Stimulated activated CD4-positive, alpha-beta T cell treated with anti-CD3 and anti-CD28 coated beads, Interleukin-2, amount 100 ng/mL, for 24 hours (primary cell): ENCODE results near the gene BUD31.

Experiments used
- DNase-seq, 2 donors: peaks; one replicate each; pipeline ENCODE4 v3.0.0-alpha.2; 2020

Gene BUD31

DNA sequence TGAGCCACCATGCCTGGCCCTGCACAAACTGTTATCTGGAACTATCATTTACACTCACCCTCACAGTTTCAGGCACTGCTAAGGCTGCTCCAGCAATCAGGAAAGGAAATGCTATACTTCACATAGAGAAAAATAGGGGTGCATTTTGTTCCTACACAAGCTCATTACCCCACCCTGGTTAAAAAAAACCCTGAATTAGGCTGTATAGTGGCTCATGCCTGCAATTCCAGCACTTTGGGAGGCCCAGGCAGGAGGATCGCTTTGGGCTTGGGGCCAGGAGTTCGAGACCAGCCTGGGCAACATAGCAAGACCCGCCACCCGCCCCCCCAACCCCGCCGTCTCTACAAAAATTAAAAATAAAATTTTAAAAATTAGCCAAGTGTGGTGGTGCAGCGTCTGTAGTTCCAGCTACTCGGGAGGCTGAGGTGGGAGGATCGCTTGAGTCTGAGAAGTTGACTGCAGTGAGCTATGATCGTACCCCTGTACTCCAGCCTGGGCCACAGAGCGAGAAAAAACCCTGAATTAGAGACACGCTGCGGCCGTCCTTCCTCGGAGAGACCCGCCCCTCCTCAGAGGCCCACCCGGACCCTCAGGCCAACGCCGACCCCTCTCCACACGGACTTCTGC lies 29.3 kb downstream of the BUD31 start:
- DNase-seq = no peak

DNA sequence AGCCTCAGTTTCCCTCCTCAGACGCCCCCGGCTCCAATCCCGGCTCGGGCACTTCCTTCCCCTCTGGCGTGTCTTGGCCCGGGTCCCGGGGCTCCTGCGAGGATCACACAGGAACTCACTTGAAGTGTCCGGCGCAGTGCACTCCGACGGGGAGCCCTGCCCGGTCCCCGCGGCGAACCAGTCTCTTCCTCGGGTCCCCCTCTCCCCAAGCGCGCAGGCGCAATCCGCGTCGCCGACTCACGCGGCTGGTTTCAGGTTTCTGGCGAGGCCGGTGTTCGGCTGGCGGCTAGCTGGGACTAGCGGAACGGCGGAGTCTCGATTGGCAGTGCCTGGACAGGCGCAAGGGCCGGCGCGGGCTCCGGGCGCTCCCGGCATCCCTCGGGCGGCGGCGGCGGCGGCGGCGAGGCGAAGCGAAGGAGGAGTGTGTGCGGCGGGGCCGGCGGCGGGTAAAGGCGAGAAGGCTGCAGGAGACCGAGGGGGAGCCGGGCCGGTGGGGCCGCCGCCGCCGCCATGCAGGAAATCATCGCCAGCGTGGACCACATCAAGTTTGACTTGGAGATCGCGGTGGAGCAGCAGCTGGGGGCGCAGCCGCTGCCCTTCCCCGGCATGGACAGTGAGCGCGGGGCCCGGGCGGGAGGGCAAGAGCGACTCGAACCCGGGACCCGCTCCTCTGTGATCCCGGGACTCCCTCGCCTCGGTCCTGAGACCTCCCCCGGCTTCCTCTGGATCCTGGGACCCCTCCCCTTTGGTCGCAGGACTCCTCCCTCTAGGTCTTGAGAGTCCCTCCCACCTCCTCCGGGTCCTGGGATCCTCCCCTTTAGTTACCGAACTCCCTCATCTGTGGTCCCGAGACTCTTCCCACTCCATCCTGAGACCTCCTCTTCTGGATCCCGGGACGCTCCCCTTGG lies 30.1 kb downstream of the BUD31 start, which contains the start of the genes CPSF4 and PTCD1:
Gene CPSF4 (plus strand): TSS at position 371 of the 908 bp plus-strand sequence. CDS start 140 bp downstream, at position 511.
Gene PTCD1 (minus strand): TSS at position 226 of the 908 bp plus-strand sequence. CDS start 3,556 bp downstream, outside the sequence.
- DNase-seq = peak; percentile 93

DNA sequence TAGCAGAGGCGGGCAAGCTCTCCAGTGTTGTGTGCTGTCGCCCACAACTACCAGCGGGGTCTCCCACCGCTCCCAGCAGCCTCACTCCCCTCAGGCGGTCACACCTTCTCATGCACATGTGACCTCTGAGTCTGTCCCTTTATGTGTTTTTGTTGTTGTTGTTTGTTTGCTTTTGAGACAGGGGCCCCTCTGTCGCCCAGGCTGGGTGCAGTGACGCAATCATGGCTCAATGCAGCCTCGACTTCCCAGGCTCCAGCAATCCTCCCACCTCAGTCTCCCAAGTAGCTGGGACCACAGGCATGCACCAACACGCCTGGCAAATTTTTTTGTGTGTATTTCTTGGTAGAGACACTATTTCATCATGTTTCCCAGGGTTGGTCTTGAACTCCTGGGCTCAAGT lies 31.4 kb downstream of the BUD31 start:
- DNase-seq = no peak

DNA sequence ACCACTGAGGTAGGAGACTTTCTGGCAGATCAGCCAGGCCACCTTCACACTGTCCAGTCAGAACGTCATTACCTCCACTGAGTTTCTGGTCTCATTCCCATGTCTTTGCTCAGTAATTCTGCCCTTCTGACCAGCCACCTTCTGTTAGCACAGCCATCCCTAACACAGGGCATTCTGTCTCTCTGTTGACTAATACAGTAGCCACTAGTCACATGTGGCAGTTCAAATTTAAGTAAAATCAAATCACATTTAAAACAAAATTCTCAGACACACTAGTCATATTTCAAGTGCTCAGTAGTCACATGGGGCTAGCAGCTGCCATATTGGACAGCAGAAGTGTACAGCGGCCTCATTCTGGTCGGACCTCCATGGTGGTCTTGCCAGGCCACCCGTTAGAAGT lies 37.3 kb downstream of the BUD31 start:
- DNase-seq = no peak

DNA sequence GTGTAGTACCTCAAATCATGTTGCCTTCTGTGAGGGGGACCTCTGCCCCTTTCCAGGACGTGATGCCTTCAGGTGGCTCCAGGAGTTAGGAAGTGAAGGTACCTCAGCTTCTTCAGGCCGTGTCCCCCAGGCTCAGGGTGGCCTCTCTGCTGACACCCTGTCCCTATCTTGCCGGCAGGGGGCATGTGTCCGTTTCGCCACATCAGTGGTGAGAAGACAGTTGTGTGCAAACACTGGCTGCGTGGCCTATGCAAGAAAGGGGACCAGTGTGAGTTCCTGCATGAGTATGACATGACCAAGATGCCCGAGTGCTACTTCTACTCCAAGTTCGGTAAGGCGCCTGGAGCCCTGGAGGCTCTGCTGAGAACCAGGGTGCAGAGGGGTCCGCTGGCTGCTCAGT lies 39.2 kb downstream of the BUD31 start:
- DNase-seq = no peak

DNA sequence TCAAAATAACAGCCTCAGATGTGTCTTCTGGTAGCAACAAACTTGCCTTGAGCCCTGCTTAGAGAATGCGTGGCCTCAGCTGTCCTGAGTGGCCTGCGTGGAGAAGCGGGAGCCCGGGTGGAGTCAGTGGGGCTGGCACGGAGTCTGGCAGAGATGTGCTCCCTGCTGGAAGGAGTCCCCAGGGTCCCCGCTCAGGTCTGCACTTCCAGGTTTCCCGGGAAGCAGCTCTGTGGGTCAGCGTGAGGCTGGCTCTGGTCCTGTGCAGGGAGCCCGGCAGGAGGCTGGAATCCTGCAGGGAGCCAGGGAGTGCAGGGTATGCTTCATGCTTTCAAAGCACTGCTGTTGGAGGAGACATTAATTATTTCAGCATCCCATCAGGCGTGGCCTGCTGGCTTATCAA lies 40.1 kb downstream of the BUD31 start:
- DNase-seq = no peak

DNA sequence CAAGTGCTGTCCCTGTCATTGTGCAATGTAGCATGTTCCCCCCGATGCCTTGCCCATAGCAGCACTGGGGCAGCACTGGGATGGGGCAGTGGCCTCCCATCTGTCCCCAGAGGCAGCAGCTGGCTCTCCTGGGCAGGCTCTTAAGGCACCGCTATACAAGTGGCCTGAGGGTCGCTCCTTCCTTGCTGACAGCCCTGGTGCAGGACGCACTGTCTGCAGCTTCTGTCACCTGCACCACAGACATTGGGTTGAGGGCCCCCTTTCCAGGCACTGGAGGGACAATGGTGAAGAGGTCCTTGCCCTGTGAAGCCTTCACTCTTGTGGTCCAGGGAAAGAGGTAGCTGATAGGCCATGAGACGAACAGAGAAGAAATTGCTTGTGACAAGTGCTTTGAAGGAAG lies 40.6 kb downstream of the BUD31 start:
- DNase-seq = no peak

DNA sequence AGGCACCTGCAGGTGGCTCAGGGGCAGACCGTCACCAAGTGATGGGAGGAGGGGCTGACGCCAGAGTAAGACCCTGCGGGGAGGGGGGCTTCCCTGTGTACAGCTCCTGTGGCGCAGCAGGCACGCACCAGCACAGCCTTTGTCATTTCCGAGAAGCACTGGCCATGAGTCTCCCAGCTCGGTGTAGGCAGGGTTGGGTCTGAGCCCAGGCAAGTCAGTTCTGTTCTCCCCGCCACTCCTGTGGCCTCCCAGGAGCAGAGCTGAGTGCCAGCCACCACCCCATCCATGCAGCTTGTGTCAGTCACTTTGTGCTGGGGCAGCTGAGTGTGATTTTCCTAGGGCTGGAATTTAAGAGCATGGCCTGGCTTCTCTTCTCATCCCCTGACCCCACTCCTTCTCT lies 43.2 kb downstream of the BUD31 start:
- no peak for DNase-seq

DNA sequence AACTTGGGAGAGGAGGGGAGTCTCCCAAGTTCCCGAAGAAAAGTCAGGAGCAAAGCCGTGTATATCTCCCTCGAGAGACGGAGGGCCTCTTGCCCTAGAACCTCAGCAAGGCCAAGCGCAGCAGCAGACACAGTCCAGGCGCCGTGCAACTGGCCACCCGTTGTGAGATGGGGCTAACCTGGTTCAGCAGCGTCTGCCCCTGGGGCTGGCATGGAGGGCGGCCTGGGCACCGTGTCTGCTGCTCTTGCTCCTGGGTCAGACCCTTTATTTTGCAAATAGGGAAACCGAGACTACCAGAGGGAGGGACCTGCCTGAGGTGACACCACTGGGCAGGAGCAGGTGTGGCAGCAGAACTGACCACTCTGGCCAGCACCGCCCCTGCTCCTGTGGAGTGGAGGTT lies 43.8 kb downstream of the BUD31 start:
- DNase-seq = no peak

DNA sequence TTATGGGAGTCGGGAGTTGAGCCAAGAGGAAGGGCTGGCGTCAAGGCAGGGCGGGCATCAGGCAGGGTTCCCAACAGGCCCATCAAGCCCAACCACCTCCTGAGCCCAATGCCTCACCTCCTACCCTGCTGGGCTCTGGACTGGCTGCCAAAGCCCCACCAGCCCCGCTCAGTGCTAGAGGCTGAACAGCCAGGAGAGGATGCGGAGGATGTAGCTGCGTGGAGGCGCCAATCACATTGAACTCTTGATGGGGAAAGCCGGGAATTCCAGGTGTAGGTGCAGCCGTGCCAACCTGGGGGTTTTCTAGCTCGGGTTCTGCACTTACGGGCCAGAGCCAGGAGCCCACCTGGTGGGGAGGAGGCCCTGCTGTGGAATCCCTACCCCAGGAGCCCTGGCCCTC lies 44.3 kb downstream of the BUD31 start:
- no peak for DNase-seq

DNA sequence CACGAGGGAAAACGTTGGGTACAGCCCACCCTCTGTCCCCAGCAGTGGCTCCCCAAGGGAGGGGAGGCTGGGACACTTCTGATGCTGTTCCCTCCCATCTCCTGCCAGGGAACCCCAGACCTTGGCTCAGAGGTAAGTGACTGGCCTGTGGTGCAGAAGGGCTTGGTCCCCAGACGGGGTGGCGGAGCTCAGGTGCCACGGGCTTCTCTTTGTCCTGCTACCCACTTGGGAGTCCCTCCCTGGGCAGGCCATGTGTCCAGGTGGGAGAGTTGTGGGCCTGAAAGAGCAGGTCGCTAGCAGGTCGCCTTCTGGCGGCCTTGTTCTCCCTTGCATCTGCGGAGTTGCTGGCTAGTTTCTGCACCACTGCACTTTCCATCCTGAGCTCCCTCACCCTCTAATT lies 47.1 kb downstream of the BUD31 start:
- no peak for DNase-seq

DNA sequence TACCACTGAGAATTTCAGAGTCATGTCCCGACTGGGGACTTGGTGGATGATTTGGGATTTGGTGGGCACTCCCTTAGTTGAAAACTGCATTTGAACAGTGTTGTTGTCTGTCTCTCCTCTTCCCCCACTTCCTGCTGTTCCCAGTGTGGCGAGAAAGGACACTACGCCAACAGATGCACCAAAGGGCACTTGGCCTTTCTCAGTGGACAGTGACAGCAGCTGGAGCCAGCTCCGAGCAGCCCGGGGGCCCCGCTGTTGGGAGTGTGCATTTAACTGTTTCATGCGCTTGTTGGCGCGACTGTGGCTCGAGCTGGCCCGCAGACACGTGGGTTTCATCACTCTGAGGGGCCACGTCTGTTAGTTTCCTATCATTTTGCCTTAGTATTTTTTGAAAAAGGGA lies 47.5 kb downstream of the BUD31 start:
- DNase-seq = no peak

DNA sequence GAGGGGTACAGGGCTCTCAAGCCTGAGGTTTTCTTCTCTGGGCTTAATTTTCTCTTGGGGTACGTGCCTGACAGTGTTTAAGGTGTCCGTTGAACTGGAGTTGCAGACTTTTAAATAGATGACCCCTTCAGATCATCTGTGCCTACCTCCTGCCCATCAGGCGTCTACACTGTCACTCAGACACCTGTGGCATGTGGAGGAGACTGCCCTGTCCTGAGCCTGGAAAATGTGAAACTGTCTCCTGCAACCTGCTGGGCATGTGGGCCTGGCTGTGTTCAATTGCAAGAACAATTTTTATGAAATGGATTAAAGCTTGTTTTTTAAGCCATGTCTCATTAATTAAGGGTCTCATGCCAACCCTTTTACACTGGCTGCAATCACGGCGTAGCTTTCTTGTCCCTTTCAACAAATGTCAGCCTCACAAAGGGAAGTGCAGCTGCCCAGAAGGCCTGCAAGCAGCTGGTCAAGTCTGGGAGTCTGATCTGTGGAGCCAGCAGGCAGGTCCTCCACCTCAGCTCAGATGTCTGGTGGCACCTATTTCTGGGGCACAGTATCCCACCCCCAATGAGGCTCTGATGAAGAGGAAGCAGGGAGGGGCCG lies 48.4 kb downstream of the BUD31 start:
- DNase-seq = no peak

DNA sequence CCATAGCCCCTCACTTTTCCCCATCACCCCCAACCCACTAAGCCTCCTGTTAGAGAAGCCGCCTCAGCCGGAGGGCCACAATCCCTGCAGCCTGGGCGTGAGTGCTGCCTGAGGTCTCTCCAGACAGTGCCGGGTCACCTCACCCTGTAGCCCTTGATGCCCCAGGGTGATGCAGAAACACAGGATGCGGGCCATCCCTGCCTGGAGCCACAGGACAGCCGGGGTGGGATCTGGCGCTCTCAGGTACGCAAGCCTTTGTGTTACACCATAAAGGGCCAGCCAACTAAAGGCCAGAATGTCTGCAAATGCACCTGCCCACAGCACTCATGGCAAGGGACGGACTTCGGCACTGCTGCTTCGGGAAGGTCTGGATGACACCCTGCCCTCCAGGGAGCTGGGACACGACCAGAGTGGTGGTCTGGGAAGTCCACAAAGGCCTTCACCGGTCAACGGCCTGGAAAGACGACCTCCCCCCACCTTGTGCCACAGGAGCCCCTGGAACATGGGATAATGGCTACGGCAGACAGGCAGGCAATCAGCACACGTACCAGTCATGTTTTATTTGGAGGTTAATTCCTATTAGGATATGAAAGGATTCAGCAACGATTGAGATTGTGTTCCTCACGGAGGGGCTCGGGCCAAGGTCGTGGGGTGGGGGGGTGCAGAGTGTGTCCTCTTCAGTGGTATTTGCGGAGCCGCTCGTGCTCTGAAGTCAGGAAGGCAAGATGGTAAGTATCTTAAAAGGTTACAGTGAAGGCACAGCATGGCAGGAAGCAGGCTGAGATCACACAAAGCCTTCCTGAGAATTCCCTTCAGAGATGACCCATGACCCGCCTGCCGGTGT lies 49.1 kb downstream of the BUD31 start:
- DNase-seq = no peak

DNA sequence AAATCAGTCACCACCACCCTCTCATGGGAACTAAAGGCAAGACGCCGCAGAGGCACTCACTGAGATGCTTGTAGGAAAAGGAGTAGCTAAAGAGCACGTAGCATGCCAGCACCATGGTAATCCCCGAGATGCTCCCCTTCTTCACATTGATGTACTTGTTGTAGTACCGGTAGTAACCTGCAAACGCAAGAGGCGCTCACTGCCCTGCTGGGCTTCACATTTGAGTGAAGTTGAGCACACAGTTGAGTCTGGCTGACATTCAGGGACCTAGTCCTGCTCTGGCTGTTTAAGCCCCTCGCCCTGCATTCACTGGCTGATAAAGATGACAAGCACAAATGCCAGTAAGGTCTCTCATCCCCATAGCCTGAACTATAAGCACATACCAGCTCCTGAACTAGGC lies 50.3 kb downstream of the BUD31 start:
- DNase-seq = peak in 1 of 2 donors; percentile 38

DNA sequence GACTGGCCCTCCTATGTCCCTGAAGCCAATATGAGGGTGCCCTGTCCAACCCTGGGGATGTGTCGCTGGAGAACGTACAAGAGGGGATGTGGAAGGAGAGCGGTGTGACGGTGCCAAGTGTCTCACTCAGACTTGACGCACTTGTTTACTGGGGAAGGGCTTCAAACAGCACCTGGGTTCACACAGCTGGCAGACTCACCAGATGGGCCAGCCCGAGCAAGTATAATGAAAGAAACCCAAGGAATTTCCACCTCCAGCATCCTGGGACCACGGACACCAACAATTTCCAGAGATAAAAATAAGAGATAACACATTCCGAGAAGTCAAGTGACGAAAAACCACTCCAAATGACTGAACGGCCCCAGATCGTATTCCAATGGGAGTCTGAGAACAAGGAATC lies 51.9 kb downstream of the BUD31 start:
- DNase-seq = no peak

DNA sequence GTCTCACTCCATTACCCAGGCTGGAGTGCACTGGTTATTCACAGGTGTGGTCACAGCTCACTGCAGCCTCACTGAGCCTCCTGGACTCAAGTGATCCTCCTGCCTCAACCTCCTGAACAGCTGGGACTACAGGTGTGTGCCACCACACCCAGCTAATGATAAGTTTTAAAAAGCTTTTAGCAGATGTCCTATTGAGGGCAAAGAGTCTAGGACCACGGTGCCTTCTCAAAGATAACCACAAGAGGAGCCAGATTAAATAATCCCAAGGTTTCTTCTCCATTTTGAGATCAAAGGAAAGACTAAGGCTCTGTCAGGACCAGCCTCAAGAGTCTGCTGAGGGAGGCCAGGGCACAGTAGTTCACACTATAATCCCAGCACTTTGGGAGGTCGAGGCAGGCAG lies 52.5 kb downstream of the BUD31 start:
- no peak for DNase-seq

DNA sequence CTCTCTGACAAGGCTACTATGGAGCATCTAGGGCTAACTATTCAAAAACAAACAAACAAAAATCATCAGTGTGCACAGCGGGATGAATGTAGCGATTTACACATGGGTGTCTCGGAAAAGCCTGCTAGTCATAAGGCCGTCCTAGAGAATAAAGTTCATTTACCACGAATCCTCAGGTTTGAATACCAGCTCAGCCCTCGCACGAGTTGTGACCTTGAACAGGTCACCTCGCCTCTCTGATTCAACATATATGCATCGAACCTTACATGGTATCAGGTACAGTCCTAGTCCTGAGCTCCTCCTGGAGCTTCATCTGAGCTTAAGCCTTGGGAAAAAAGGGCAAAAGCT lies 56.6 kb downstream of the BUD31 start:
- no peak for DNase-seq

DNA sequence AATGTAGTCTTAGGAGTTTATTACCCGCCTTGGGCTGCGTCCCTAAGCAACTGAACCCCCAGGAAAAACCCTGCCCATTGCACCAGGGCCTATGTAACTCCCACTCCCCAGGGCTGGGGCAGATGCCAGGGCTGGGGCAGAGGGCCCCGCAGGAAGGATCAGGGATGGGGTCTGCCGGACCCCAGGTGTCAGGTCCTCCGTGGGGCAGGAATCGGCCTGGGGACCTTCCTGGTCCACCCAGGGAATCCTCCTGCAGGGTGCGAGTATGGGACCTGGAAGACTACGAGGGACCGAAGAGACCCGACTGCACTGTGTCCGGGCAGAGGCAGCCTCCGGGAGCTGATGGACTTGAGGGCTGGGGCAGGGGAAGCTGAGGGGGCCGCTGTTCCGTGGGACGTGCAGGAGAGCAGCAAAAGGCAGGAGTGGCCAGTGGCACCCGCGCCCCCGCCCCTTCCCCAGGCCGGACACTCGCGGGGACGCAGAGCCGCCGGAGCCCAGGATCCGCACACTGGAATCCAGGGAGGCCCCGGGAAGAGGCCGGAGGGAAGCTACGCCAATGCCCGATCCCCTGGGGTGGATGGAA lies 59.7 kb downstream of the BUD31 start:
- DNase-seq = no peak
